HepG2 (cell line): ENCODE results near the gene TSNAXIP1. TPM values are rescaled to one million over a fixed set of nuclear protein-coding genes. Genes with fewer than 3 reads are reported as not detected.
A peak's percentile ranks its signal among the peaks of the same experiment; 100 is the strongest.

ENCODE experiments used
- ATAC-seq: fragments of 200-7000 bp; cut with Tn5 transposase; 3 replicates; pipeline ENCODE4 v1.9.1; 2020; ENCODE audit warnings: mild to moderate bottlenecking, moderate library complexity
- BruUV-seq: library from RNA; stranded (reverse); fragments of 400-500 nt; replicated peaks from 2 replicates; lab custom pipeline; 2021; lab: Mats Ljungman, UMichigan
- CTCF ChIA-PET: fragments of 300-600 bp; formaldehyde crosslinking; extraction: SDS; loops from one replicate; lab custom pipeline; 2021; ENCODE audit warnings: low total read pairs, inconsistent platforms, low intra/inter-chr PET ratio; lab: Yijun Ruan, JAX
- POLR2A ChIA-PET: fragments of 350-600 bp; sonication (Branson Sonifier 250); formaldehyde crosslinking; loops from one replicate; lab custom pipeline; 2020; ENCODE audit warnings: antibody characterized with exemption, inconsistent platforms; lab: Yijun Ruan, JAX
- DNase-seq: peaks from one replicate; pipeline ENCODE4 v3.0.0-alpha.2; 2015; ENCODE audit warnings: low spot score
- FAIRE-seq: peaks from 3 replicates; lab custom pipeline; 2011; peaks lifted over from hg19 to GRCh38; lab: Jason Lieb, UNC
- H2AFZ ChIP-seq: one replicate; pipeline ENCODE4 v1.6.1; 2011; ENCODE audit warnings: low read length, inconsistent platforms
- H3K27ac ChIP-seq: fragments of 300-600 bp; 3 replicates; pipeline ENCODE4 v1.8.0; 2011; ENCODE audit warnings: mixed run types, mild to moderate bottlenecking, mixed read lengths, low read length, inconsistent platforms; ENCODE audit not compliant: insufficient read depth; ENCODE audit errors: extremely low read length
- H3K27me3 ChIP-seq, 2 experiments: fragments of 200-600 bp in 1 of 2; 2 replicates in 1 of 2; 3 replicates in 1 of 2; pipeline versions ENCODE4 v1.6.0 to v1.8.0; 2011; ENCODE audit warnings: low read length in 2 of 2, mild to moderate bottlenecking in 2 of 2, moderate library complexity in 2 of 2, inconsistent platforms in 1 of 2; ENCODE audit not compliant: insufficient read depth in 2 of 2, control insufficient read depth in 1 of 2
- H3K36me3 ChIP-seq, 2 experiments: fragments of 200-600 bp in 1 of 2; replicated peaks in 1 of 2; 2 replicates in 1 of 2; 3 replicates in 1 of 2; pipeline versions ENCODE4 v1.5.1 to v1.8.0; 2011; ENCODE audit warnings: low read length in 2 of 2, inconsistent platforms in 1 of 2; ENCODE audit not compliant: insufficient read depth in 2 of 2, control insufficient read depth in 1 of 2
- H3K4me1 ChIP-seq: 2 replicates; pipeline ENCODE4 v1.5.1; 2012; ENCODE audit warnings: low read length, inconsistent platforms; ENCODE audit not compliant: insufficient read depth
- H3K4me2 ChIP-seq: 2 replicates; pipeline ENCODE4 v1.6.0; 2011; ENCODE audit warnings: low read depth, low read length, inconsistent platforms
- H3K4me3 ChIP-seq, 3 experiments: fragments of 200-600 bp in 1 of 3; sonication (generic), shearing (Covaris generic) in 1 of 3; replicated peaks in 1 of 3; 2 replicates each; pipeline ENCODE4 v1.5.1; 2011 to 2016; ENCODE audit warnings: low read length in 3 of 3, inconsistent platforms in 2 of 3, low read depth in 2 of 3, mild to moderate bottlenecking in 2 of 3, control low read depth in 1 of 3, mixed read lengths in 1 of 3; ENCODE audit not compliant: insufficient read depth in 1 of 3
- H3K79me2 ChIP-seq: one replicate; pipeline ENCODE4 v1.6.1; 2011; ENCODE audit warnings: low read length, inconsistent platforms; ENCODE audit not compliant: insufficient read depth
- H3K9ac ChIP-seq: 2 replicates; pipeline ENCODE4 v1.6.0; 2011; ENCODE audit warnings: mild to moderate bottlenecking, low read depth, low read length, inconsistent platforms; ENCODE audit not compliant: insufficient read depth
- H3K9me3 ChIP-seq: 2 replicates; pipeline ENCODE4 v1.5.1; 2012; ENCODE audit warnings: mild to moderate bottlenecking, low read length
- H4K20me1 ChIP-seq: 2 replicates; pipeline ENCODE4 v1.6.0; 2011; ENCODE audit warnings: inconsistent platforms, mild to moderate bottlenecking, low read length, moderate library complexity; ENCODE audit not compliant: insufficient read depth
- CEBPB ChIP-seq: IDR thresholded peaks from 2 replicates; pipeline ENCODE4 v1.6.1; 2011; ENCODE audit warnings: low read depth, low read length, improper control_type of control experiment, borderline replicate concordance
- EHMT2 ChIP-seq: fragments of 200-600 bp; sonication (generic); IDR thresholded peaks from 2 replicates; pipeline ENCODE4 v1.7.0; 2017; ENCODE audit warnings: antibody characterized with exemption, low read depth, low read length, borderline replicate concordance
- PHF21A ChIP-seq: sonication (generic); formaldehyde crosslinking; IDR thresholded peaks from 2 replicates; pipeline ENCODE4 v1.5.0; 2020; ENCODE audit warnings: mild to moderate bottlenecking, missing genetic modification reagents
- REPIN1 ChIP-seq: sonication (generic); formaldehyde crosslinking; IDR thresholded peaks from 2 replicates; pipeline ENCODE4 v1.8.0; 2022; ENCODE audit warnings: missing genetic modification reagents, low read depth, mild to moderate bottlenecking, borderline replicate concordance
- TBL1XR1 ChIP-seq: fragments of 150-350 bp; IDR thresholded peaks from 2 replicates; pipeline ENCODE4 v1.6.1; 2014; ENCODE audit warnings: borderline replicate concordance, low read length; ENCODE audit not compliant: partially characterized antibody
- ZNF788 ChIP-seq: sonication (generic); formaldehyde crosslinking; IDR thresholded peaks from 2 replicates; pipeline ENCODE4 v1.5.0; 2020; ENCODE audit warnings: mild to moderate bottlenecking, missing genetic modification reagents, borderline replicate concordance
- WGBS: methylation state at CpG from one replicate; pipeline ENCODE4 v1.1.6; 2017; ENCODE audit warnings: low lambda C conversion rate; 5-methylcytosine and 5-hydroxymethylcytosine counted together
- in situ Hi-C: cut with HindIII; loops from 2 replicates; pipeline ENCODE4 v1.10.0; 2017; ENCODE audit warnings: low pct_unique_long_range_greater_than_20kb; ENCODE audit not compliant: extremely low pct_ligation_motif_present
- intact Hi-C: fragments of 100-400 bp; cut with micrococcal nuclease; formaldehyde crosslinking; loops from one replicate; pipeline ENCODE4 v1.10.0; 2022; ENCODE audit not compliant: unreplicated experiment
- polyA plus RNA-seq, 8 experiments: library from polyadenylated mRNA; depleted of rRNA in 3 of 8; stranded (reverse) in 7 of 8; unstranded in 1 of 8; fragments of >200 nt; fragmentation: Illumina TruSeq in 4 of 8; extraction: Trizol in 4 of 8; gene quantifications; 2 replicates each; pipeline versions ENCODE4 v1.2.1 to v1.2.3, GENCODE V29; 2011 to 2016; ENCODE audit warnings: low read depth in 4 of 8, missing spikeins in 1 of 8, mixed read lengths in 1 of 8; ENCODE audit not compliant: insufficient read depth in 1 of 8
- total RNA-seq, 5 experiments: library from RNA; depleted of rRNA; stranded (reverse); fragments of >200 nt; fragmentation: Illumina TruSeq; extraction: Trizol; gene quantifications; 2 replicates each; pipeline ENCODE4 v1.2.3, GENCODE V29; 2016; ENCODE audit warnings: low read depth in 1 of 5
- TF ChIP-seq, protein P1 (sequence below): sonication (generic); formaldehyde crosslinking; IDR thresholded peaks from 2 replicates; pipeline ENCODE4 v1.4.0; 2020; ENCODE audit warnings: missing genetic modification reagents
- TF ChIP-seq, protein P2 (sequence below): sonication (generic); formaldehyde crosslinking; IDR thresholded peaks from 2 replicates; pipeline ENCODE4 v1.4.0; 2020; ENCODE audit warnings: missing genetic modification reagents

Gene TSNAXIP1
- total and polyA plus RNA-seq, 2 of the 13 experiments (the other 11 are each of a cell fraction or from before 2014, with no cell fraction given) = 0.37 to 0.86 TPM

- CTCF ChIA-PET = no interaction called here
- no peak overlapping the region for H3K27ac ChIP-seq
- TF ChIP-seq EHMT2 (no peak), CEBPB (peak; percentile 28; the same call in 1 of the 2 replicates)
- TF ChIP-seq, all 625 proteins: peak for 1
- intact Hi-C loops = no loop called here
- in situ Hi-C loops = no loop called here
- Histone ChIP-seq H4K20me1 (peaks cover 4% of the 10 kb centered on the region), H3K9me3 (no peaks in the 10 kb centered on the region), H2AFZ (no peak overlapping the region), H3K27me3 (no peaks in the 10 kb centered on the region), H3K36me3 (peaks cover 2 to 13% of the 10 kb centered on the region in 2 experiments; a peak in 2 of 5 replicates), H3K9ac (no peak overlapping the region), H3K4me3 (no peak overlapping the region), H3K4me1 (no peaks in the 10 kb centered on the region), H3K4me2 (no peak overlapping the region), H3K79me2 (peaks cover 12% of the 10 kb centered on the region)
- ATAC-seq (no peak), DNase-seq (no peak), FAIRE-seq (no peak)
- POLR2A ChIA-PET = no interaction called here
- no TSS peak for BruUV-seq
Observed at GRCh38 chr16:67790071-67790470, 16.6 kb upstream of the TSNAXIP1 start.

DNA sequence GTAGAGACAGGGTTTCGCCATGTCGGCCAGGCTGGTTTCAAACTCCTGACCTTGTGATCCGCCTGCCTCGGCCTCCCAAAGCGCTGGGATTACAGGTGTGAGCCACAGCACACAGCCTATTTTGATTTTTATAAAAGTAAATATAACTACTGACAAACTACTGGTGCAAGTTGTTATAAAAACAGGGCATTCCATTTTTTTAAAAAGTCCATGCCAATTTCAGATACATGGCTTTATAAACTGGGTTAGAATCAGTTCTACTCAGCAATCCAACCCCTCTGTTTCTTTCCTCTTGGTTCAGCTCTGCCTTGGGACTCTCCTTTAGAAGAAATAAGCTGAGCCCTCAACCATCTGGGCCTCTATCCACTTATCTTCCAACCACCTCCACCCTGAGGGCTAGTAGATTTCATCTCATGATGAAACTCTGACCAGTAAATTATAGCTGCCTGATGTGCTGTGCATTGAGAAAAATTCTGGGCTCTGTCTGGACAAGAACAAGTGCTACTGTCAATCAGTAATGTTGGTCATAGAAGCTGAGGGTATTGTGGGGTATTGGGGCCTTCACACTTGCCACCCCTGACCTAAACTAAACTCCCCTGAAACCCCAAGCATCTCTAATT lies 10.5 kb upstream of the TSNAXIP1 start:
- peaks cover 17% of the 10 kb centered on the region for H4K20me1 ChIP-seq
- DNase-seq (no peak), FAIRE-seq (no peak), ATAC-seq (no peak)
- ChIA-PET CTCF (no interaction called here), POLR2A (interaction anchor here (0.7 kb wide), 1 partner anchor 334 kb away, joined by 3 read pairs; no protein-coding TSS in a partner anchor)
- no peak for TF ChIP-seq ZNF788
- no peak for TF ChIP-seq TBL1XR1
- TF ChIP-seq PHF21A = no peak
- TF ChIP-seq, protein P1, sequence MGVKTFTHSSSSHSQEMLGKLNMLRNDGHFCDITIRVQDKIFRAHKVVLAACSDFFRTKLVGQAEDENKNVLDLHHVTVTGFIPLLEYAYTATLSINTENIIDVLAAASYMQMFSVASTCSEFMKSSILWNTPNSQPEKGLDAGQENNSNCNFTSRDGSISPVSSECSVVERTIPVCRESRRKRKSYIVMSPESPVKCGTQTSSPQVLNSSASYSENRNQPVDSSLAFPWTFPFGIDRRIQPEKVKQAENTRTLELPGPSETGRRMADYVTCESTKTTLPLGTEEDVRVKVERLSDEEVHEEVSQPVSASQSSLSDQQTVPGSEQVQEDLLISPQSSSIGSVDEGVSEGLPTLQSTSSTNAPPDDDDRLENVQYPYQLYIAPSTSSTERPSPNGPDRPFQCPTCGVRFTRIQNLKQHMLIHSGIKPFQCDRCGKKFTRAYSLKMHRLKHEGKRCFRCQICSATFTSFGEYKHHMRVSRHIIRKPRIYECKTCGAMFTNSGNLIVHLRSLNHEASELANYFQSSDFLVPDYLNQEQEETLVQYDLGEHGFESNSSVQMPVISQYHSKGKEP (CRISPR knock-in tag) = no peak
- TF ChIP-seq, protein P2, sequence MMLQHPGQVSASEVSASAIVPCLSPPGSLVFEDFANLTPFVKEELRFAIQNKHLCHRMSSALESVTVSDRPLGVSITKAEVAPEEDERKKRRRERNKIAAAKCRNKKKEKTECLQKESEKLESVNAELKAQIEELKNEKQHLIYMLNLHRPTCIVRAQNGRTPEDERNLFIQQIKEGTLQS (CRISPR knock-in tag) = no peak
- TF ChIP-seq REPIN1 (CRISPR knock-in tag) = no peak
- TSS peak; percentile 21 for BruUV-seq
- H3K79me2 ChIP-seq = peaks cover 34% of the 10 kb centered on the region
- no peaks in the 10 kb centered on the region for H3K27me3 ChIP-seq
- H3K27ac ChIP-seq = no peak overlapping the region
- WGBS = 97% methylated on average over 5 of the region's 5 CpGs
- no peaks in the 10 kb centered on the region for H3K4me1 ChIP-seq
- intact Hi-C loops (no loop called here), in situ Hi-C loops (no loop called here)
- no peaks in the 10 kb centered on the region for H3K9me3 ChIP-seq
- H2AFZ ChIP-seq = no peak overlapping the region
- no peak overlapping the region for H3K4me3 ChIP-seq
- no peak overlapping the region for H3K4me2 ChIP-seq
- no peak overlapping the region for H3K9ac ChIP-seq
- H3K36me3 ChIP-seq = peaks cover 15 to 32% of the 10 kb centered on the region in 2 experiments
